CD4-positive, alpha-beta T cell (primary cell): ENCODE measurements around the gene CTNNA3. TPM values are rescaled to one million over a fixed set of nuclear protein-coding genes. Genes with fewer than 3 reads are reported as not detected.

Experiments
- ATAC-seq: fragments of 200-7000 bp; cut with Tn5 transposase; one replicate; pipeline ENCODE4 v1.10.0; 2022; ENCODE audit warnings: mild to moderate bottlenecking; ENCODE audit not compliant: poor library complexity
- CTCF ChIA-PET: fragments of 350-600 bp; sonication (Branson Sonifier 250); formaldehyde crosslinking; loops from one replicate; lab custom pipeline; 2021; ENCODE audit warnings: antibody characterized with exemption, inconsistent platforms; lab: Charles Lee
- POLR2A ChIA-PET: fragments of 350-600 bp; sonication (Branson Sonifier 250); formaldehyde crosslinking; loops from one replicate; lab custom pipeline; 2021; ENCODE audit warnings: antibody characterized with exemption, inconsistent platforms; lab: Charles Lee
- DNase-seq, 14 experiments: peaks; one replicate each; pipeline ENCODE4 v3.0.0-alpha.2; 2013 to 2020; ENCODE audit warnings: mixed read lengths in 2 of 14
- H3K27ac ChIP-seq, 2 donors: one replicate each; pipeline versions ENCODE4 v1.5.1 to v1.7.0; 2013; ENCODE audit warnings: low read length in 2 of 2, low read depth in 1 of 2, mild to moderate bottlenecking in 1 of 2
- H3K27me3 ChIP-seq, 2 experiments: 1 replicate in 1 of 2; 2 replicates in 1 of 2; pipeline versions ENCODE4 v1.6.1 to v1.7.0; 2013; ENCODE audit warnings: low read length in 2 of 2, control low read depth in 1 of 2, mild to moderate bottlenecking in 1 of 2, moderate library complexity in 1 of 2; ENCODE audit not compliant: insufficient read depth in 2 of 2, control insufficient read depth in 1 of 2
- H3K36me3 ChIP-seq: one replicate; pipeline ENCODE4 v1.6.1; 2013; ENCODE audit warnings: low read length, control low read depth; ENCODE audit not compliant: insufficient read depth
- H3K4me1 ChIP-seq: one replicate; pipeline ENCODE4 v1.6.1; 2013; ENCODE audit warnings: low read length, control low read depth; ENCODE audit not compliant: insufficient read depth
- H3K4me3 ChIP-seq: one replicate; pipeline ENCODE4 v1.5.1; 2013; ENCODE audit warnings: mild to moderate bottlenecking, low read length, moderate library complexity
- H3K9me3 ChIP-seq, 2 experiments: 1 replicate in 1 of 2; 2 replicates in 1 of 2; pipeline versions ENCODE4 v1.6.1 to v1.7.0; 2013; ENCODE audit warnings: low read length in 2 of 2, mild to moderate bottlenecking in 2 of 2, control low read depth in 1 of 2, moderate library complexity in 1 of 2; ENCODE audit not compliant: control insufficient read depth in 1 of 2, insufficient read depth in 1 of 2
- H3K27ac Mint-ChIP-seq: one replicate; pipeline ENCODE4 v1.8.0; 2020; ENCODE audit warnings: mixed read lengths
- H3K27me3 Mint-ChIP-seq: one replicate; pipeline ENCODE4 v1.8.0; 2021; ENCODE audit warnings: mixed read lengths
- H3K36me3 Mint-ChIP-seq: one replicate; pipeline ENCODE4 v1.8.0; 2021; ENCODE audit warnings: low read depth, mixed read lengths
- H3K4me1 Mint-ChIP-seq: one replicate; pipeline ENCODE4 v1.8.0; 2021; ENCODE audit warnings: low read depth, mixed read lengths
- H3K4me3 Mint-ChIP-seq: one replicate; pipeline ENCODE4 v1.8.0; 2020; ENCODE audit warnings: mild to moderate bottlenecking, mixed read lengths
- H3K9me3 Mint-ChIP-seq: one replicate; pipeline ENCODE4 v1.8.0; 2020; ENCODE audit warnings: mixed read lengths
- CTCF ChIP-seq: fragments of 200-600 bp; IDR thresholded peaks from one replicate; pipeline ENCODE4 v1.8.0; 2022; ENCODE audit warnings: antibody characterized with exemption, mild to moderate bottlenecking
- intact Hi-C, 2 experiments: fragments of 100-400 bp; cut with DNase I in 1 of 2; cut with micrococcal nuclease in 1 of 2; formaldehyde crosslinking; loops; one replicate each; pipeline versions ENCODE4 v1.15.1 to v1.9.0; 2023 to 2025; cut with DNase I, micrococcal nuclease
- total RNA-seq, 174 experiments: library from RNA in 2 of 174; stranded (reverse) in 2 of 174; gene quantifications; one replicate each; pipeline ENCODE4 v1.2.3 and lab custom pipeline; 2021 to 2026

Gene CTNNA3
- total RNA-seq, 2 experiments from 2014 or later = 0.80 TPM; not detected in 1

- no peak overlapping the region for H3K4me3 Mint-ChIP-seq
- H3K36me3 Mint-ChIP-seq = no peaks in the 10 kb centered on the region
- no peak for TF ChIP-seq CTCF
- POLR2A ChIA-PET = no interaction called here
- H3K9me3 ChIP-seq = no peaks in the 10 kb centered on the region
- H3K27me3 ChIP-seq = no peaks in the 10 kb centered on the region
- CTCF ChIA-PET = no interaction called here
- no peak for DNase-seq
- no peaks in the 10 kb centered on the region for H3K4me1 Mint-ChIP-seq
- no peak overlapping the region for H3K4me3 ChIP-seq
- H3K9me3 Mint-ChIP-seq = peaks cover 2% of the 10 kb centered on the region
- H3K27me3 Mint-ChIP-seq = no peaks in the 10 kb centered on the region
- H3K36me3 ChIP-seq = no peaks in the 10 kb centered on the region
- ATAC-seq = no peak
- H3K4me1 ChIP-seq = no peaks in the 10 kb centered on the region
- no peak overlapping the region for H3K27ac Mint-ChIP-seq
- no peak overlapping the region for H3K27ac ChIP-seq
- intact Hi-C loops = no loop called here
Observed at GRCh38 chr10:66294538-66294937, 1401.5 kb downstream of the CTNNA3 start.

- H3K27ac ChIP-seq = no peak overlapping the region
- Mint-ChIP-seq H3K27me3 (no peaks in the 10 kb centered on the region), H3K36me3 (no peaks in the 10 kb centered on the region), H3K9me3 (no peaks in the 10 kb centered on the region), H3K27ac (no peak overlapping the region), H3K4me1 (no peaks in the 10 kb centered on the region), H3K4me3 (no peak overlapping the region)
- CTCF ChIA-PET = no interaction called here
- no peak for TF ChIP-seq CTCF
- intact Hi-C loops = no loop called here
- no peak overlapping the region for H3K4me3 ChIP-seq
- H3K36me3 ChIP-seq = no peaks in the 10 kb centered on the region
- no peaks in the 10 kb centered on the region for H3K27me3 ChIP-seq
- H3K4me1 ChIP-seq = no peaks in the 10 kb centered on the region
- POLR2A ChIA-PET = no interaction called here
- DNase-seq (no peak), ATAC-seq (no peak)
- no peaks in the 10 kb centered on the region for H3K9me3 ChIP-seq
Observed at GRCh38 chr10:66292922-66293321, 1403.1 kb downstream of the CTNNA3 start.

- Histone ChIP-seq H3K4me1 (no peaks in the 10 kb centered on the region), H3K36me3 (no peaks in the 10 kb centered on the region), H3K4me3 (no peak overlapping the region), H3K27ac (no peak overlapping the region), H3K27me3 (no peaks in the 10 kb centered on the region), H3K9me3 (no peaks in the 10 kb centered on the region)
- no peak for TF ChIP-seq CTCF
- Mint-ChIP-seq H3K36me3 (no peaks in the 10 kb centered on the region), H3K27me3 (no peaks in the 10 kb centered on the region), H3K4me3 (no peak overlapping the region), H3K27ac (no peak overlapping the region), H3K4me1 (no peaks in the 10 kb centered on the region), H3K9me3 (no peaks in the 10 kb centered on the region)
- DNase-seq = no peak
- ChIA-PET CTCF (no interaction called here), POLR2A (no interaction called here)
- intact Hi-C loops = no loop called here
- ATAC-seq = no peak
Observed at GRCh38 chr10:66292456-66292855, 1403.5 kb downstream of the CTNNA3 start.
